Endothelial cell of umbilical vein (primary cell): ENCODE measurements around the gene NUDT6. TPM values are rescaled to one million over a fixed set of nuclear protein-coding genes. Genes with fewer than 3 reads are reported as not detected.

Source experiments
- BruUV-seq: library from RNA; stranded (reverse); fragments of 400-500 nt; replicated peaks from 2 replicates; lab custom pipeline; 2021; lab: Mats Ljungman, UMichigan
- CTCF ChIA-PET: fragments of 300-600, 350-600 bp; sonication (Branson Sonifier 250); formaldehyde crosslinking; loops from one replicate; lab custom pipeline; 2021; ENCODE audit warnings: antibody characterized with exemption, inconsistent platforms; lab: Charles Lee
- POLR2A ChIA-PET: fragments of 300-600, 350-600 bp; sonication (Branson Sonifier 250); formaldehyde crosslinking; loops from one replicate; lab custom pipeline; 2021; ENCODE audit warnings: antibody characterized with exemption, inconsistent platforms; lab: Charles Lee
- DNase-seq: peaks from one replicate; pipeline ENCODE4 v3.0.0-alpha.2; 2011; ENCODE audit warnings: low read depth, low spot score
- FAIRE-seq: peaks from 2 replicates; lab custom pipeline; 2011; peaks lifted over from hg19 to GRCh38; lab: Jason Lieb, UNC
- H2AFZ ChIP-seq: 2 replicates; pipeline ENCODE4 v1.6.0; 2012; ENCODE audit warnings: low read depth, low read length, control low read depth, inconsistent platforms
- H3K27ac ChIP-seq: 2 replicates; pipeline ENCODE4 v1.5.1; 2011; ENCODE audit warnings: low read depth, mild to moderate bottlenecking, control low read depth, low read length, moderate library complexity; ENCODE audit not compliant: insufficient read depth
- H3K27me3 ChIP-seq, 2 experiments: 2 replicates each; pipeline versions ENCODE4 v1.6.0 to v1.6.1; 2011; ENCODE audit warnings: low read length in 2 of 2, mixed read lengths in 1 of 2; ENCODE audit not compliant: control insufficient read depth in 2 of 2, insufficient read depth in 2 of 2
- H3K36me3 ChIP-seq, 2 experiments: 2 replicates in 1 of 2; 3 replicates in 1 of 2; pipeline ENCODE4 v1.5.1; 2011; ENCODE audit warnings: low read length in 2 of 2, mild to moderate bottlenecking in 1 of 2, moderate library complexity in 1 of 2; ENCODE audit not compliant: control insufficient read depth in 2 of 2, insufficient read depth in 2 of 2; ENCODE audit errors: extremely low read depth in 1 of 2
- H3K4me1 ChIP-seq: 3 replicates; pipeline ENCODE4 v1.5.1; 2011; ENCODE audit warnings: mild to moderate bottlenecking, low read length; ENCODE audit not compliant: control insufficient read depth, insufficient read depth; ENCODE audit errors: extremely low read depth
- H3K4me2 ChIP-seq: 2 replicates; pipeline ENCODE4 v1.6.1; 2011; ENCODE audit warnings: low read length, control low read depth, mixed read lengths; ENCODE audit not compliant: insufficient read depth
- H3K4me3 ChIP-seq, 3 experiments: fragments of 200-600 bp in 1 of 3; sonication (generic), shearing (Covaris generic) in 1 of 3; replicated peaks in 1 of 3; 2 replicates each; pipeline ENCODE4 v1.5.1; 2011 to 2016; ENCODE audit warnings: control low read depth in 3 of 3, low read length in 3 of 3, mild to moderate bottlenecking in 2 of 3, inconsistent platforms in 1 of 3, low read depth in 1 of 3, moderate library complexity in 1 of 3; ENCODE audit not compliant: insufficient read depth in 1 of 3
- H3K79me2 ChIP-seq: 2 replicates; pipeline ENCODE4 v1.6.0; 2012; ENCODE audit warnings: low read length, inconsistent platforms; ENCODE audit not compliant: control insufficient read depth, insufficient read depth
- H3K9ac ChIP-seq: replicated peaks from 2 replicates; pipeline ENCODE3; 2011; ENCODE audit warnings: low read length, control low read depth; ENCODE audit not compliant: insufficient read depth; ENCODE audit errors: extremely low read depth
- H3K9me1 ChIP-seq: replicated peaks from 3 replicates; pipeline ENCODE4 v1.6.0; 2011; ENCODE audit warnings: mild to moderate bottlenecking, low read length; ENCODE audit not compliant: control insufficient read depth, insufficient read depth; ENCODE audit errors: extremely low read depth
- H3K9me3 ChIP-seq: replicated peaks from 2 replicates; pipeline ENCODE4 v1.5.1; 2012; ENCODE audit warnings: low read length, inconsistent platforms; ENCODE audit not compliant: control insufficient read depth, insufficient read depth
- H4K20me1 ChIP-seq: replicated peaks from 2 replicates; pipeline ENCODE3; 2011; ENCODE audit warnings: mild to moderate bottlenecking, low read length; ENCODE audit not compliant: control insufficient read depth, insufficient read depth; ENCODE audit errors: extremely low read depth
- EZH2 ChIP-seq: IDR thresholded peaks from 2 replicates; pipeline ENCODE4 v1.6.1; 2012; ENCODE audit warnings: borderline replicate concordance, low read depth, mild to moderate bottlenecking, moderate library complexity, low read length, inconsistent platforms; ENCODE audit not compliant: severe bottlenecking
- FOS ChIP-seq: IDR thresholded peaks from 2 replicates; pipeline ENCODE4 v1.6.1; 2011; ENCODE audit warnings: mild to moderate bottlenecking, low read length, moderate library complexity, borderline replicate concordance; ENCODE audit not compliant: insufficient read depth
- GATA2 ChIP-seq: IDR thresholded peaks from 2 replicates; pipeline ENCODE4 v1.7.0; 2011; ENCODE audit warnings: low read depth, mild to moderate bottlenecking, moderate library complexity, mixed read lengths, low read length; ENCODE audit not compliant: insufficient read length, insufficient read depth
- JUN ChIP-seq: IDR thresholded peaks from 2 replicates; pipeline ENCODE4 v1.6.1; 2011; ENCODE audit warnings: borderline replicate concordance, low read depth; ENCODE audit not compliant: insufficient read length, insufficient read depth
- MAX ChIP-seq: IDR thresholded peaks from 2 replicates; pipeline ENCODE4 v1.6.1; 2011; ENCODE audit not compliant: insufficient read depth, insufficient read length
- MYC ChIP-seq: IDR thresholded peaks from one replicate; pipeline ENCODE4 v1.6.1; 2011; ENCODE audit warnings: mild to moderate bottlenecking, low read depth, low read length
- POLR2A ChIP-seq: IDR thresholded peaks from 2 replicates; pipeline ENCODE4 v1.6.1; 2012; ENCODE audit warnings: low read depth, mild to moderate bottlenecking, control low read depth, low read length
- POLR2AphosphoS5 ChIP-seq: IDR thresholded peaks from 2 replicates; pipeline ENCODE4 v1.6.1; 2012; ENCODE audit warnings: low read depth, mild to moderate bottlenecking, control low read depth, low read length, moderate library complexity; ENCODE audit not compliant: insufficient read depth
- dilution Hi-C: fragments of 300-500 bp; cut with MboI; formaldehyde crosslinking; loops from one replicate; pipeline ENCODE4 v1.15.0; 2019; ENCODE audit warnings: low sequenced_read_pairs; ENCODE audit not compliant: extremely low pct_ligation_motif_present
- intact Hi-C: fragments of 100-400 bp; cut with micrococcal nuclease; formaldehyde crosslinking; loops from one replicate; pipeline ENCODE4 v1.10.0; 2022
- polyA plus RNA-seq, 4 experiments: library from polyadenylated mRNA; depleted of rRNA in 3 of 4; stranded (reverse) in 3 of 4; unstranded in 1 of 4; fragments of >200 nt; gene quantifications; 2 replicates each; pipeline versions ENCODE4 v1.2.1 to v1.2.3, GENCODE V29; 2011 to 2012; ENCODE audit warnings: missing spikeins in 1 of 4
- total RNA-seq: library from RNA; stranded (reverse); gene quantifications from 2 replicates; pipeline ENCODE4 v1.2.3, GENCODE V29; 2021
- TF ChIP-seq, protein P1 (sequence below), 2 donors: IDR thresholded peaks; 1 replicate in 1 of 2; 2 replicates in 1 of 2; pipeline ENCODE4 v1.5.1; 2011; ENCODE audit warnings: low read length in 2 of 2, mild to moderate bottlenecking in 2 of 2, moderate library complexity in 2 of 2, control low read depth in 1 of 2, inconsistent platforms in 1 of 2, low read depth in 1 of 2; ENCODE audit not compliant: insufficient read depth in 1 of 2; ENCODE audit errors: extremely low read depth in 1 of 2

NUDT6 gene
- total and polyA plus RNA-seq, 2 donors (not counting 3 experiments of a cell fraction or from before 2014, with no cell fraction given): 5.1 to 5.4 TPM

DNA sequence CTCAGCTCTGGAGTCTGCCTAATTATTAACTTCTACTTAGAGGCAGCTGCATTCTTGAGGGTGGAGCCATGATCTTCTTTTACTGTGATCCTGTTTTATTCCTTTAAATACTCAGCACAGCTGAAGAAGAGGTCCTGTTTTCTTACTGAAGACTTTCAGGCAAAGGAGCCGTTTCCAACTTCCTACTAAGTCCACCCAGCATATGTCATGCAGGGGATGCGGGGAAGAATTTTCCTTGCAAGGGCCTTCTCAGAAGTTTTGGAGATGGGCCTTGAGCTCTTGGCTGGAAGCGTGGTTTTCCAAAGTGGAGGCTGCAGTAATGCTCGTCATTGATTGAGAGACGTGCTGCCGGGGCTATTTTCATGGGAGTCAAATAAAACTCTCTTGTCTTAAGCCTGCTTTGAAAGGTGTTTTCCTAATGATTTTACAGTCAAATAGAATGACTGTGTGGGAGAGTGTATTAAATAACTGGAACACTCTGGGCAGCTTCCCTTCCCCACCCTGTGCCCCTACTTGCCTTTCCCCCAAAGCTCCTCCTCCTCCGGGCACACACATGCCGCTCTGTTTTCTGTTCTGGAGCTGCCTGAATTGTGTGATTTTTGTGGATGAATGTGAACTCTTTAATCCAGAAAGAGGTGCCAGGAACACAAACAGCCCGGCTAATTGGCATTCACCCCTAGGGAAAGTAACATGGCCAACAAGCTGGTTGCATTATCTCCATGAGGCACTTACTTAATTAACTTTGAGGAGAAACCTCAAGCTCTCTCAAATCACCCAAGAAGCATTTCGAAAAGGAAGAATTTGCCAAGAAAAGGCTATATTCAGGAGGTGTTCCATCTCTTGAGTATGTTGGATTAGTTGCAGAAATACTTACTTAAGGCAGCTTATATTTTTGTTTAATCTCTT lies 67.7 kb downstream of the NUDT6 start:
- H3K27ac ChIP-seq: no peak overlapping the region

More for the DNA sequence above, 67.7 kb downstream of the NUDT6 start:
- POLR2A ChIA-PET: no interaction called here
- Histone ChIP-seq H3K4me1 (peaks cover 7% of the 10 kb centered on the region), H3K9ac (no peak overlapping the region), H3K79me2 (no peaks in the 10 kb centered on the region), H3K9me3 (no peaks in the 10 kb centered on the region), H3K36me3 (no peaks in the 10 kb centered on the region), H3K4me3 (no peak overlapping the region), H3K9me1 (no peaks in the 10 kb centered on the region), H2AFZ (peak overlapping the region; percentile 35), H3K4me2 (peak overlapping the region; percentile 22), H4K20me1 (no peaks in the 10 kb centered on the region), H3K27me3 (no peaks in the 10 kb centered on the region)
- dilution Hi-C loops: no loop called here
- FAIRE-seq (no peak), DNase-seq (no peak)
- CTCF ChIA-PET: interaction anchor here (0.9 to 2.5 kb wide), 8 partner anchors 8 to 97 kb away, joined by 3 to 12 read pairs (median 4); no protein-coding TSS in a partner anchor
- intact Hi-C loops: loop anchor here (2.0 kb wide), 1 partner anchor 18 kb away; no protein-coding TSS in a partner anchor
- no TSS peak for BruUV-seq
- no peak for TF ChIP-seq POLR2AphosphoS5
- TF ChIP-seq GATA2: no peak
- no peak for TF ChIP-seq FOS
- TF ChIP-seq, protein P1, sequence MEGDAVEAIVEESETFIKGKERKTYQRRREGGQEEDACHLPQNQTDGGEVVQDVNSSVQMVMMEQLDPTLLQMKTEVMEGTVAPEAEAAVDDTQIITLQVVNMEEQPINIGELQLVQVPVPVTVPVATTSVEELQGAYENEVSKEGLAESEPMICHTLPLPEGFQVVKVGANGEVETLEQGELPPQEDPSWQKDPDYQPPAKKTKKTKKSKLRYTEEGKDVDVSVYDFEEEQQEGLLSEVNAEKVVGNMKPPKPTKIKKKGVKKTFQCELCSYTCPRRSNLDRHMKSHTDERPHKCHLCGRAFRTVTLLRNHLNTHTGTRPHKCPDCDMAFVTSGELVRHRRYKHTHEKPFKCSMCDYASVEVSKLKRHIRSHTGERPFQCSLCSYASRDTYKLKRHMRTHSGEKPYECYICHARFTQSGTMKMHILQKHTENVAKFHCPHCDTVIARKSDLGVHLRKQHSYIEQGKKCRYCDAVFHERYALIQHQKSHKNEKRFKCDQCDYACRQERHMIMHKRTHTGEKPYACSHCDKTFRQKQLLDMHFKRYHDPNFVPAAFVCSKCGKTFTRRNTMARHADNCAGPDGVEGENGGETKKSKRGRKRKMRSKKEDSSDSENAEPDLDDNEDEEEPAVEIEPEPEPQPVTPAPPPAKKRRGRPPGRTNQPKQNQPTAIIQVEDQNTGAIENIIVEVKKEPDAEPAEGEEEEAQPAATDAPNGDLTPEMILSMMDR (IDR thresholded peaks at IDR 0.05; ENCODE audit: extremely low read depth in 1 of 2, insufficient read depth in 1 of 2, low read depth in 1 of 2, low read length in 2 of 2): no peak
- no peak for TF ChIP-seq JUN
- TF ChIP-seq MYC: no peak
- no peak for TF ChIP-seq POLR2A
- no peak for TF ChIP-seq MAX
- TF ChIP-seq EZH2: no peak
